CD1c-positive myeloid dendritic cell (primary cell): ENCODE data around the gene BEGAIN.

Experiments used
- DNase-seq: peaks from one replicate; pipeline ENCODE4 v3.0.0-alpha.2; 2016; ENCODE audit errors: extremely low spot score

The BEGAIN gene, protein sequence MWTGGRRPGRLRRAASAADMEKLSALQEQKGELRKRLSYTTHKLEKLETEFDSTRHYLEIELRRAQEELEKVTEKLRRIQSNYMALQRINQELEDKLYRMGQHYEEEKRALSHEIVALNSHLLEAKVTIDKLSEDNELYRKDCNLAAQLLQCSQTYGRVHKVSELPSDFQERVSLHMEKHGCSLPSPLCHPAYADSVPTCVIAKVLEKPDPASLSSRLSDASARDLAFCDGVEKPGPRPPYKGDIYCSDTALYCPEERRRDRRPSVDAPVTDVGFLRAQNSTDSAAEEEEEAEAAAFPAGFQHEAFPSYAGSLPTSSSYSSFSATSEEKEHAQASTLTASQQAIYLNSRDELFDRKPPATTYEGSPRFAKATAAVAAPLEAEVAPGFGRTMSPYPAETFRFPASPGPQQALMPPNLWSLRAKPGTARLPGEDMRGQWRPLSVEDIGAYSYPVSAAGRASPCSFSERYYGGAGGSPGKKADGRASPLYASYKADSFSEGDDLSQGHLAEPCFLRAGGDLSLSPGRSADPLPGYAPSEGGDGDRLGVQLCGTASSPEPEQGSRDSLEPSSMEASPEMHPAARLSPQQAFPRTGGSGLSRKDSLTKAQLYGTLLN

DNA sequence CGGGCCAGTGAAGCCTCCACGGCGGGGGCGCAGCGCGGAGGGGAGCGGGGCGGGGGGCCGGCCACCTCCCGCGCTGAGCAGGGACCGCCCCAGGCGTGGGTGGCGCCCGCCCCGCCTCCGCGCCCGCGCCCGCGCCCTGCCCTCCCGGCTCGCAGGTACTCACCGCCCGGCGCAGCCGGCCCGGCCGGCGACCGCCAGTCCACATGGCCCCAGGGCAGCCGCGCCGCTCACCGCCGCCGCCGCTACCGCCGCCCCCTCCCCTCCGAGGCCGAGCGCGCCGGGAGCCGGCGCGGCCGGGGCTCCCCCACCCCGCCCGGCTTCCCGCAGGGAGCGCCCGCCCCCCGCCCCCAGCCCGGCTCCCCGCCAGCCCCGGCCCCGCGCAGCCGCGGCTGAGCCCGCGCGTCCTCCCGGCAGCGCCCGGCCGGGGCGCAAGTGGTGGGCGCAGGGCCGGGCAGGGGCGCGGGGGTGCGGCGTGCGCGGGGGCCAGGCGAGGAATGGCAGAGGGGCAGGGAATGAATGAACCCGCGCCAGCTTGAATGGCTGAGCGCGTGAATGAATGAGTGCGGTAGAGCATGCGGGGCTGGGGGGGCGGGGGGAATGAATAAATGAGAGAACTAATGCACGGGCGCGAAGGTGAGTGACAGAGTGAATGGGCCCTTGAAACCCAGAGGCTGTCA, at the start of gene BEGAIN:
Gene BEGAIN (minus strand): TSS at position 332 of the 677 bp plus-strand sequence. CDS start 127 bp downstream, at position 205.
- DNase-seq, result no peak

DNA sequence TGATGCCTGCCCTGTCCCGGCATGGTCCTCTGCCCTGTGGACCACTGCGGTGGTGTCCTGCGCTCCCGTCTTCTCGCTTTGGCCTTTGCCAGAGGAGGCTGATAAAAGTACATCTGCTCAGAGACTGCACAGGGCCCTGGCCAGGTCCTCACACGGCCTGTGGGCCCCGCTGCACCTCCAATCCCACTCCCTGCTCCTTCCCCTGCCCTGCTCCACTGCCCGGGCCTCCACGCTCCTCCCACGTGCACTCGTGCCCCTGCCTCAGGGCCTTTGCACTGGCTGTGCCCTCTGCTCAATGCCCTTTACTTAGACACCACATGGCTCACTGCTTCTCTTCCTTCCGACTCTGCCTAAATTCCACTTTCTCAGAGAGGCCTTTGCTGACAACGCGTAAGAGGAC, 49.3 kb upstream of the BEGAIN start:
- no peak for DNase-seq

DNA sequence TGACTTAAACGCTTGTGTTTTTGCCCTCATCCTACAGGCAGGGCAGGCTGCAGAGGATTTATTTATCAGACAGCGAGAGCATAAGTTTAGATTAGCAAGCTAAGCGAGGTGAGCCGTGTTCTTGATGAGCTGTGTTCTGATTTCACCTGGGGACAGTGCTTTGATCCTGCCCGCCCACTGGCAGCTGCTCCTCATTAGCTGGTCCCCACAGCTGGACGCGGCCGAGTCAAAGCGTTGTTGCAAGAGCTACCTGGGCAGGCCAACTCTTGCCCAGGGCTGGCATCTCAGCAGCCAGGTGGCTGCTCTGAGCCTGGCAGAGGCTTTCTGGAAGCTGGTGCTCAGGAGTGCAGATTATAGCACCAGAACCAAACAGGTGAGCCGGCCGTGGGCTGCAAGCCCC, 46.8 kb upstream of the BEGAIN start:
- DNase-seq, result no peak

DNA sequence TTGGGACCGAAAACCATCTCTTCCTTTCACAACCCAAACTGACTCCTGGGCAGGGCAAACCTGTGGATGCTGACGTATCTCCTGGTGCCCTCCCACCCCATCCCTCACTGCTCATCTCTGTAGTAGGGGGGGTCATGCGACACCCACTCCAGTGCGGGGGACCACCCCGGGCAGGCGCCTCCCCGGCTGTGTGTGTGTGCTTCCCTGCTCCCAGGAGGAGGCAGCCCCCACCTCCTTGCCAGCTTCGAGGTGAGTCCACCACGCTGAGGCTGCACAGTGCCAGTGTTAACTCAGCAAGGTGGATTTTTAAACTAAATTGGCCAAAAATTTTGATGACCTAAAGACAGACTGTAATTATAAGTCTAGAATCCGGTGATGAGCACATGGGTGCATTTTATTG, 46.2 kb upstream of the BEGAIN start:
- DNase-seq, result no peak

DNA sequence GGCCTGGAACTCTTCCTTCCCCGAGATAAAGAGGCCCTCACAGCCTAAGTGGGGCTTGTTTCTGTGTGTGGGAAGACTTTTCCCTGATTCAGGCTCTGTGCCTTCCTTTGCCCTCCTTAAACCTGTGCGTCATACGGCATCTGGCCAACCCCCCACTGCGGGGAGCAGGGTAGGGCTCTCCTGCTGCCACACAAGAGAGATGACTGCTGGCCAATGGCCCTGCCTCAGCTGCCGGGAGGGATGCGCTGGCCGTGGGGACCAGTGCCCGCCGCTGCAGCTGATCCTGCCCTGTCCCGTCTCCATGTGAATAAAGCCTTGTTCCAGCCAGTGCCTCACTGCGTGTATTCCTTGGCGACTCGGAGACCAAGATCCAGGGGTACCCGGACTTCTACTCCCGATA, 42.5 kb upstream of the BEGAIN start:
- no peak for DNase-seq

DNA sequence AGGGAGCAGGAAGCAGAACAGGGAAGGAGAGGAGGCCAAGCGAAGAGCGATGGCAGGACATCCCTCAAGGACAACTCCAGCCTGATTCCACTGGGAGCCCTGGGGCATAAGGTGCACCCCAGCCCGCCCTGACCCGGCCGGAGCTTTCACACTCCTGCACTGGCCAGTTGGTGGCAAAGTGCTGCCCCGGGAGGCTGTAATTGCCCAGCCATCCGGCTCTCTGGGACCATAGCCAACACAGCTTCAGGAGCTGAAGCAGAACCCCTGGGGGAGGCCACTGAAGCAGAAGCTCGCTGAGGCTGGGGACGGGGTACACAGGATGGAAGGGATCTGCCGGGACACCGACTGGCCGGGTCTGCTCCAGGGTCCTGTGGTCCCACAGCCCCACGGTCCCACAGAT, 41.9 kb upstream of the BEGAIN start:
- no peak for DNase-seq

DNA sequence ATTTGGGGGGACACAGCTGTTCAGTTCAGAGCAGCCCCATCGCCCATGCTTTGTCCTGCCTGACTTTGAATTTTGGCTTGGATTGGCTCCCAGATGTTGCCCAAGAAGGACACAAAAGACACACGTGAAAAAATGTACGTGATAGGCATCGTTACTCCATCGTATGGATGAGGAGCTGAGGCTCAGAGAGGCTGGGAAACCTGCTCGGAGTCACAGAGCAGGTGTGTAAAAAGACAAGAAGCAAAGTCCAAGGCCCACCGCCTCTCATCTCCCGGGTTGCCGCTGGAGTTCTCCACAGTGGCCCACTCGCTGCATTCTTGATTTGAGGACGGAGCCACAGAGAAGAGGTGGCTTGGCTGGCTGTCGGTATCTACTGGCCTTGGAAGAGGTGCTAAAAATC, 41.0 kb upstream of the BEGAIN start:
- no peak for DNase-seq

DNA sequence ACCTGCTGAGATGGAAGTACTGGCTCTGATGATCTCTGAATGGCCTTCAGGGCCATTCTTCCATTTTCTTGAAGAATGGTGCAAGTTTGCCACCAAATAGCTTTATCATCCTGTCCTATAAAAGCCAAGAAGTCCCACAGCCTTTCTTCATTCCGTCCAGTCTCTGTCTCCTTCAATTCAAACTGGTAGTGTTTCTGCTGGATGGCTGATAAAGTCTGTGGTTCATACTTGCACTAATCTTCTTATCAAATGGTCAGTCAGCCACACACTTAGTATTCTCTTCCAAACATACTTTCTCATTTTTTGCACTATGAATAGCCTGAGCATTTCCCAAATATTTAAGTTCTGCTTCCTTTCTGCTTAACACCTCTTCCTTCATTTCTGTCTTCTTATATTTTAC, 39.4 kb upstream of the BEGAIN start:
- no peak for DNase-seq

DNA sequence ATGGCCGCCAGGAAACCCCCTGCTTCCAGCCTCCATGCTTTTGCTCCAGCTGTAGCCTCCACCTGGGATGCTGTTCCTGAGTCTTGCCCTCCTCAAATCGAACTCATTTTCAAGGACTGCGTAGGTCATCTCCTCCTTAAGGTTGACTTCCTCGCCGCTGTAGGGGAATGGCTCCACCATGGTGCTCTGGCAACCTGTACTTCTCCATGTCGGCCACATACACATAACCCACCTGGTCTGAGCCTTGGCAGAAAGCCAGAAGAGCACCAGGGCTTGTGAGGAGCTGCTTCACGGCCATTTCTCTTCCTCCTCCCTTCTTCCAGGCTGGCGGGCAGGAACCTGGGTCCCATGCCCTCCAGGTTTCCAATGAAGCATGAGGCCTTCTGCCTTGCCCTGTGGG, 36.7 kb upstream of the BEGAIN start:
- no peak for DNase-seq

DNA sequence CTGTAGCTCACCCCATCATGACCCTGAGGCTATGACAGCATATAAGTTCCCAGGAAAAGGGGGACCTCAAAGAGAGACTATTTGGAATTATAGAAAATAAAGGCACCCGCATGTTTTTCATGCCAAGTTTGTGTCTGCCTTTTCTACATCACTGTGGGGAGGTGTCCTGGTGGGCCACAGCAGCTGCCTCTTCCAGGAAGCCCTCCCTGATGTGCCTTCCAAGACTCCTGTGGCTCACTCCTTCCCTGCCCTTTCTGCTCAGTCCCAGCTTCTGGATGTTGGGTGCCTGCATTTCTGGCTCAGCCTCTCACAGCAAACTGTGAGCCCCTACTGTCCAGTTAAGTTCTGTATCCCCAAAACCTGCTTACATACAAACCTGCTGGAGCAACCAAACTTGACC, 36.3 kb upstream of the BEGAIN start:
- no peak for DNase-seq

DNA sequence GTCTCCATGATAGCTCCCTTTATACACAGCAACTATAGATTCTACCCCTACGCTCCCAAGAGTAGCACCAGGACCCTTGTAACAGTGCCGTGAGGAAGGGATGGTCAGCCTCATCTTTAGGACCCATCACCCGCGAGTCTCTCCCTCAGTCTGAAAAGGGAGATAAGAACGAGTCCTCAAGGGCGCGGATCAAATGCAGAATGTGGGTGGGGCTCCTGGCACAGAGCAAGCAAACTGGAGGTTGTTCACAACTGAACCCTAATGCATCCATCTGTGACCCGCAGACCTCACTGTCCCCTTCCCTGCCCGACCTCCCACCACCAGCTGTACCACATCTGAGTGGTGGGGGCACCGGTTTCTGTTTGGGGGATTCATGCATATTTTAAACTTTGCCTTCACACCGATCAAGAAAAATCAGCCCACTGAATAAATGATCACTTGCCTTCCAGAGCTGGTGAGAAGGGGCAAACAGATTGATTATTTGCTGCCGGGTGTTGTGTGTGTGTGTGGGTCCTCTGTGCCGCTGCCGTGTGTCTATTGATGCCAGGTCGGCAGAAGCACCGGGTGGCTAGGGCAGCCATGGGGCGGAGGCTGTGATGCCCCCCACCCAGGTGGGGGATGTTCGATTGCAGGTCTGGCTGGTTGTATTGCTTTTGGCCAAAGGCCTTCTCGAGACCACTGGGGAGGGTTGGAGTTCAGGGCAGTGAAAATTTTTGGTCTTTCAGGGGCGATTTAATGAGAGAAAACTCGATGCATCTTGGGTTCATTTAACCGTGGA, 35.7 kb upstream of the BEGAIN start:
- DNase-seq, result no peak

DNA sequence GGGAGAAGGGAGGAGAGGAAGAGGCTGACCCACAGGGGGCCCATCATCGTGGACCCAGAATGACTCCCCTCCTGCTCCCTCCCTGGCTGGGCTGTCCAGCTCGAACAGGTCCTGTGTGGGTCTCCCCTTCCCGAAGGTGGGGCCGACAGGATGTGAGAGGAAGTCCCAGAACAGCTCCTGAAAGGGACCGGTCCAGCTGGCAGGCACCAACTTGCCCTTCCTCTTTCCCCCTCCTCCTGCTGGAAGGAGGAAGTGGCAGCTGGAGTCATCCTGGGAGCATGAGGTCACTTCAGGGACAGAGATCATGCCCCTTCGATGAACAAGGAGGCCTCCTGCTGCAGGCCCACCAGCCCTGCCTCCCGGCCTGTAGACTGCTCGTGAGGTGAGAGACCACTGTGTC, 35.0 kb upstream of the BEGAIN start:
- DNase-seq, result peak; percentile 79

DNA sequence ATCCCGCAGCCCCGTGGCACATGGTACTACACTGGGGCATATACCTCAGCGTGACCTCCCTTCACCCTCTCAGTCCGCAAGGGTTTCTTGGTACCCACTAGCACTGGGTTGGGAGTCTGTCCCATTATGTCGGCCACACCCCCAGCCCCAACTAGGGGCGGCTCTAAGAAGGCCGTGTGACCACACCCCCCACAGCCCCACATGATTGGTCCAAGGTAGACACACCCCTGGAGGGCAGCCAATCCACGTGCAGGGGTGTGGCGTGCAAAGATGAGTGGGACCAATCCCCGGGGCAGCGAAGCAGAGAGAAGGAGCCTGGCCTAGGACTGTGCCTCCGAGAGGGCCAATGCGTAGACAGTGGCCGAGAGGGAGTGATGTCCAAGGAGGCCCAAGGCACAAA, 34.6 kb upstream of the BEGAIN start:
- no peak for DNase-seq

DNA sequence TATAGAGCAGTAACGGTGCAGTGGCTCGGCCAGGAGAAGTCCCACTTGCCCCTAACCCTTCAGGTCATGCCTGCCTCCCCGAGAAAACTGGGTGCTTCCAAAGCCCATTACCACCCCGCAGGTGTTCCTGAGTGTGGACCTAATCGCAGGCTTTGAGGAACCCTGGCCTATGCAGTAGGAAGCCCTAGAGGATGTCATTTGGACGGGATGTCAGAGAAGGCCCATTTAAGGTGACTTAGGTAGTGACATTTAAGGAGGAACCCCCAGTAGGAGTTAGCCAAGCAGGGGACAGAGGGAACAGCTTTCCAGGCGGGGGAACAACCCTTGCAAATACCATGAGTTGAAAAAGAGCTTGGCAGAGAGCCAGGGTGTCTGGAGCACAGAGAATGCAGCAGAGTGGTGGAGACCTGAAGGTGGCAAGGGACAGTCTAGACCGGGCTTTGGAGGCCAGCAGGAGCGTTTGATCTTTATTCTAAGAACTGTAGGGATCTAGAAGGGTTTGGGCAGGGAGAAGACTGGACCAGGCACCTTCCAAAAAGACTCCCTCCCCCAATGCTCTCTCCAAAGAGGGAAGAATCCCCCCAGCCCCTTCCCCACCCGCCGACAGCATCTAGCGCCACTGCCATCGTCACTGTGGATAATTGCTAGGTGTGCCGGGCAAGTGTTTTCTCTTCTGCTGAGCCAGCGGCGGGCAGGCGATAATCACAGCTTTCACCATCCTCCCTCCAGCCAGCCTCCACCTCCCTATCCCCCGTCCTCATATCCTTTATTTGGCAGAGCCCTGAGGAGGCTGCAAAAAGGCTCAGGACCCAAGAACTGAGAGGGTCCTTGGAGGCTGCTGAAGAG, 33.3 kb upstream of the BEGAIN start:
- DNase-seq, result no peak

DNA sequence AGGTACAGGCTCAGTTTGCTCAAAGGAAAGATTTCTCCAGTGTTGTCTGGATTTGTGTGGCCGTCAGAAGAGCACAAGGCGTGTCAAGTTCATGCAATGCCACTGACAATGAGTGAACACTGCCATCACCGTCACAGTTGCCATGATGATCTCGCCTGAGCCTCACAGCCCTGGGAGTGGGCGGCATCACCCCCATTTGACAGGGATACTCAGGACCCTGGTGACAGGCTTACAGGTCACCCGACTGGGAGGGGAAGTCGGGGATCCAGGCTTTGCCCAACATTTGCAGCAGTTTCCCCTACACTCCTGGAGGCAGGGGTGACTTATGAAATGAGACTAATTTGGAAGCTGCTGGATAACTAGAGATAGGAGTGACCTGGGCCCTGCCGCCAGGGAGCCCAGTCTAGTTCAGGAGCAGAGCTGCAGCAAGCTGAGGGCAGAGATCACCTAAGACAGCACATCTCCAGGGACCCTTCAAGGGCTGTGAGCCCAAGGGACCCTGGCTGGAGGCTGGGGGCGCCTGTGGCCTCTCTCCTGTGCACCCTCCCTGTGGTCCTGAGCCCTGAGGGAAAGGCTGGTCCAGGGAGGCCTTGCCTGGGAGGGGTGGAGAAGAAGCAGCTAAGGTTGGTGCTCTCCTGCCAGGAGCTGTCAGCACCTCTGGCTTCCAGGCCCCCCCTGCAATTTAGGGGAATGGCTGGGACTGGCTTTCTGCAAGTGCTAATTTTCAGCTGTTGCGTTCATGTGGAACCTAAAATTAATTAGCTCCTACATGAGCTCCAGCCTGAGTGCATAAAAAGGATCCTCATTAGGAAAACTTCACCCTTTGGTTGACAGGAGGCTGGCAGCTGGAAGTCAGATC, 32.4 kb upstream of the BEGAIN start:
- peak; percentile 59 for DNase-seq

DNA sequence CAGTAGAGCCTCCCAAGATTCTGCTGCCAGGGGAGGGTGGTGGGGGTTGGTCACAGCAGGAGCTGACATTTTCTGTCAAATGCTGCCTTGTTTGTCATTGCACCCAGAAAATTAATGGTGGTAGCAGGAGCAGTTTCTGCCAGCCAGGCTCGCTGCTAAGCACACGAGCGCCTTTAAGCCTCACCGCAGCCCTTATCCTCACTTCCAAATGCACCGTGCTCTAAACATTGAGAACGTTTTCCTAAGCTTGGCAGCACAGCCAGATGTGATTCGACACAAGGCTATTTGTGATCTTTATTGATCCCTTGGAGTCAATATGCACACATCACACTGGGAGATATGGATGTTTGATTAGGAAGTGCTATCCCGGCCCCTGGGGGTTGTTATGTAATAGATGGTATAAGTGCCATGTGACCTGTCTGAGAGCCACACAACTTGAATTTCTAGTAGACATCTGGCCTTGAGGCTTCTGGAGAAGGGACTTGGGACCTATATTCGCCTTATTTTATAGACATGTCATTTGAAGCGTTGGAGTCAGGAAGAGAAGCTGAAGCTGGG, 31.6 kb upstream of the BEGAIN start:
- DNase-seq, result no peak

DNA sequence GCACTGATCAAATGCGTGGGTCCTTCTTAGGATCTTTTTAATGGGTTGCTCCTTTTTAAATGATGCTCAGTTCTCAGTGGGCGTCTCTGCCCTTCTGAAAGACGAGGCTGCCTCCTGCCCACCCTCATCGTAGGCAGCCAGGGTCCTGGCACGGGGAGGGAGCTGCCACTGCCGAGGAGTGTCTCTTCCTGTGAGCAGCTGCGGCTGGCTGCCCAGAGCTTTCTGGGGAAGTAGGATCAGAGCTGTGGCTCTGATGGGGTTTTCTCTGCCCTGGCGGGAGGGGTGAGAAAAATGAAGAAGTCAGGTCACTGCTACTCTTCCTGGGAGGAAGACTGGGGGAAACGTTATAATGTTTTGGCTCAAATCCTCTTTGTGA, 31.1 kb upstream of the BEGAIN start:
- DNase-seq, result peak; percentile 84

DNA sequence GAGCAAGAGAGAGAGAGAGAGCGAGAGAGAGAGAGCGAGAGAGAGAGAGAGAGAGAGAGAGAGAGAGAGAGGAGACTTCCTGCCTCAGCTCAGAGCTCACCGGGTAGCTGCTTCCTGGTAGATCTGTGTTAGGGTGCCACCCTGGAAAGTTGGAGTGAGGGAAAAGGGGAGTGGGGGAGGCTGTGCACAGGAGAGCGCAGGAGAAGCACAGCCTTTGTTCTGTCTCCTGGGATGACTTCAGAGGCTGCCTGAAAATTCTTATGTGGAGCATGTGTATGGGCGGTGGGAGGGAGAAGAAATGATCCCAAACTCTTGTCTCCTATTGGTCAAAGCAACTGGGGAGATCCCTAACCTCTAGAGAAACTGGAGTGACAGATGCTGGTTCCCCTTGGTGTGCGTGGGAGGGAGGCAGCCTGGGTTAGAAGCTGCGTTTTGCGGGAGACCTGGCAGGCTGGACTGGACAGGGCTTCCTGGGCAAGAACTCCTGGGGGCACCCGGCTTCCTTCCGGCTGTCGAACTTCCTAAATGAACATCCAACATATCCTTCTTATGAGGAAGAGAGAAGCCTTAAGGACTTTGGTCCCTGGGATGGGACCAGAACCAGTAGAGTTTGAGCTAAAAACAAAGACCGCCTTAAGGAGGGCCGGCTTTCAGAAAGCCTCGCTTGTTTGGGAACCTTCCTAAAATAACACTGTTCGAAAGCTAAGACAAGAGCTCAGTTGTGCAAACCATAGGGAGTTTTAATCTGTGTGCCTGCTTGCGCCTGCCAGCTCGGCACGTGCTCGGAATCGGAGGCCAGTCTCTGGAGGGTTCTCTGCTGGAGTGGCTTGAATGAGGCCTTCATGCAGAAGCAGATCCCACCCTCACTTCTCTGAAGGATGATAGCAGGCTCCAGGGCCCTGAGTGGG, 30.4 kb upstream of the BEGAIN start:
- DNase-seq, result peak; percentile 77

DNA sequence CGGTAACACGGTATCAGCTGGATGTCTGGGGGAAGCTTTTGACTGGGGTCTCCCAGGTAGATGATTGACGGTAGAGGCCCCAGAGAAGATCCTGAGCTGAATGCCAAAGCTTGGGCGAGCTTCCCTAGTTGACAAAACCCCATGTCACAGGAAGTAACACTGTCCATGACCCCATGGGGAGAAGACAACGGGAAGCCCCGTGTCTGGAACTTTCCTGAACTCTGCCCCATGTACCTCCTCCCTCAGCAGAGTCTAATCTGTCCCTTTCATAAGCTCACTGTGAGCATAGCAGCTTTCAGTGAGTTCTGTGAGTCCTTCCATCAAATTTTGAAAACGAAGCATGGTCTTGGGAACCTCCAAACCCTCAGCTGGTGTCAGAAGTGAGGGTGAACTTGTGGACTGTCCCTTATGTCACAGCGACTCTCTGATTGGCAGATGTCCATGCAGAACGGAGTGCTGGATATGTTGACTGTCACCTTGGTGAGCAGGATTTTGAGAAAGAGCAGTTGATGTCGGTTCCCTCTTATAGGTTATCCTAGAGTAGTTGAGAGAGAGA, 29.7 kb upstream of the BEGAIN start:
- peak; percentile 34 for DNase-seq
